NCI-H1930 (cell line): ENCODE data around the gene CD300LF.

ENCODE experiments used
- DNase-seq, 2 experiments: peaks; one replicate each; lab custom pipeline; 2025; lab: John Stamatoyannopoulos, UW

The CD300LF gene

GRCh38 chr17:74745548-74746177 lies 32.9 kb upstream of the CD300LF start:
- no peak for DNase-seq

GRCh38 chr17:74744714-74745547 lies 32.2 kb upstream of the CD300LF start:
- DNase-seq, result peak; percentile 29 to 56

- no peak for DNase-seq
Observed at GRCh38 chr17:74744349-74744713, 31.6 kb upstream of the CD300LF start.

- no peak for DNase-seq
Observed at GRCh38 chr17:74743755-74744154, 31.0 kb upstream of the CD300LF start.

- no peak for DNase-seq
Observed at GRCh38 chr17:74742978-74743545, 30.3 kb upstream of the CD300LF start.

- DNase-seq, result no peak
Observed at GRCh38 chr17:74742153-74742515, 29.4 kb upstream of the CD300LF start.

GRCh38 chr17:74740641-74741387 lies 28.1 kb upstream of the CD300LF start:
- no peak for DNase-seq

GRCh38 chr17:74740173-74740572 lies 27.4 kb upstream of the CD300LF start:
- no peak for DNase-seq

- DNase-seq, result no peak
Observed at GRCh38 chr17:74739227-74739831, 26.6 kb upstream of the CD300LF start.

GRCh38 chr17:74738051-74738996 lies 25.6 kb upstream of the CD300LF start:
- DNase-seq, result no peak

- peak; percentile 12 to 45 for DNase-seq
Observed at GRCh38 chr17:74737299-74738050, 24.8 kb upstream of the CD300LF start.

- peak in 1 of 2 experiments; percentile 33 for DNase-seq
Observed at GRCh38 chr17:74736513-74737298, 24.0 kb upstream of the CD300LF start, which contains the start of gene RAB37. Gene RAB37 (plus strand): TSS chr17:74737256. CDS start chr17:74737273, 17 bp downstream.

GRCh38 chr17:74734256-74734655 lies 21.5 kb upstream of the CD300LF start:
- no peak for DNase-seq

GRCh38 chr17:74733365-74734122 lies 20.8 kb upstream of the CD300LF start:
- no peak for DNase-seq

- DNase-seq, result no peak
Observed at GRCh38 chr17:74732042-74732867, 19.5 kb upstream of the CD300LF start.

GRCh38 chr17:74731347-74731605 lies 18.6 kb upstream of the CD300LF start:
- no peak for DNase-seq

GRCh38 chr17:74730491-74731346 lies 18.0 kb upstream of the CD300LF start:
- no peak for DNase-seq
